ENCODE measurements around the gene HOXA9.

GRCh38 chr7:27114881-27115220 is 50.5 kb downstream of the HOXA9 start:
- TF ChIP-seq CTCF (conservative IDR thresholded peaks at IDR 0.05 in 1 of 2, IDR thresholded peaks at IDR 0.05 in 1 of 2; ENCODE audit: extremely low read depth in 1 of 2, insufficient read depth in 1 of 2, low read depth in 1 of 2, low read length in 2 of 2), result no peak
- no peak for TF ChIP-seq EZH2 (IDR thresholded peaks at IDR 0.05; ENCODE audit: borderline replicate concordance, low read length)

All from mammary epithelial cell (primary cell).